Tibial artery (tissue), 4 donors: ENCODE measurements around the gene ULK2.
A peak's percentile ranks its signal among the peaks of the same experiment; 100 is the strongest.

Source experiments
- DNase-seq, 2 donors: peaks; one replicate each; pipeline ENCODE4 v3.0.0-alpha.2; 2019
- H3K27ac ChIP-seq, 2 donors: fragments of 200-600 bp; sonication (generic) in 1 of 2; 1 replicate in 1 of 2; 2 replicates in 1 of 2; pipeline ENCODE4 v1.5.1; 2018 to 2019; ENCODE audit warnings: mild to moderate bottlenecking in 1 of 2
- H3K27me3 ChIP-seq, 2 donors: fragments of 200-600 bp; sonication (generic) in 1 of 2; one replicate each; pipeline versions ENCODE4 v1.5.1 to v1.6.0; 2016 to 2019
- H3K36me3 ChIP-seq, 3 donors: fragments of 200-600 bp; sonication (generic) in 2 of 3; one replicate each; pipeline ENCODE4 v1.5.1; 2016 to 2019; ENCODE audit warnings: mild to moderate bottlenecking in 2 of 3
- H3K4me1 ChIP-seq, 4 donors: fragments of 200-600 bp; sonication (generic) in 2 of 4; 1 replicate in 3 of 4; 2 replicates in 1 of 4; pipeline ENCODE4 v1.5.1; 2016 to 2019
- H3K4me3 ChIP-seq, 2 donors: fragments of 200-600 bp; sonication (generic) in 1 of 2; 1 replicate in 1 of 2; 2 replicates in 1 of 2; pipeline ENCODE4 v1.5.1; 2018 to 2019; ENCODE audit warnings: mild to moderate bottlenecking in 2 of 2
- H3K9me3 ChIP-seq, 3 donors: fragments of 200-600 bp; sonication (generic) in 1 of 3; one replicate each; pipeline ENCODE4 v1.5.1; 2016 to 2019
- CTCF ChIP-seq, 2 experiments: fragments of 200-600 bp in 1 of 2; fragments of 450-650 bp in 1 of 2; IDR thresholded peaks; one replicate each; pipeline ENCODE4 v1.5.1; 2017 to 2019; ENCODE audit warnings: antibody characterized with exemption in 2 of 2, mild to moderate bottlenecking in 1 of 2, moderate library complexity in 1 of 2
- intact Hi-C: fragments of 100-400 bp; cut with DNase I; formaldehyde crosslinking; loops from one replicate; pipeline ENCODE4 v1.15.0; 2023; ENCODE audit warnings: low total_unique reads

ULK2 gene

GRCh38 chr17:19805006-19805405, 62.7 kb downstream of the ULK2 start:
- Histone ChIP-seq H3K4me3 (no peak overlapping the region), H3K27me3 (no peaks in the 10 kb centered on the region), H3K27ac (peak overlapping the region; percentile 29 to 56), H3K4me1 (peaks cover 0 to 14% (median 4%) of the 10 kb centered on the region in 4 donors), H3K36me3 (peaks cover 39 to 62% (median 40%) of the 10 kb centered on the region in 3 donors), H3K9me3 (no peaks in the 10 kb centered on the region)
- no peak for DNase-seq
- intact Hi-C loops = no loop called here
- TF ChIP-seq CTCF (IDR thresholded peaks at IDR 0.05) = no peak

GRCh38 chr17:19800571-19800970, 67.2 kb downstream of the ULK2 start:
- Histone ChIP-seq H3K9me3 (no peaks in the 10 kb centered on the region), H3K27me3 (no peaks in the 10 kb centered on the region), H3K4me3 (no peak overlapping the region), H3K4me1 (peaks cover 0 to 12% (median 3%) of the 10 kb centered on the region in 4 donors), H3K36me3 (peaks cover 54 to 68% (median 55%) of the 10 kb centered on the region in 3 donors), H3K27ac (no peak overlapping the region)
- intact Hi-C loops = no loop called here
- no peak for TF ChIP-seq CTCF (IDR thresholded peaks at IDR 0.05)
- DNase-seq = no peak

- no peak overlapping the region for H3K4me3 ChIP-seq
- H3K27me3 ChIP-seq = no peaks in the 10 kb centered on the region
- no peak overlapping the region for H3K27ac ChIP-seq
- H3K4me1 ChIP-seq = peaks cover 0 to 5% (median 0%) of the 10 kb centered on the region in 4 donors
- DNase-seq = no peak
- intact Hi-C loops = no loop called here
- no peak for TF ChIP-seq CTCF (IDR thresholded peaks at IDR 0.05)
- H3K9me3 ChIP-seq = no peaks in the 10 kb centered on the region
- peaks cover 61 to 76% (median 62%) of the 10 kb centered on the region in 3 donors for H3K36me3 ChIP-seq
These were observed 67.9 kb downstream of the ULK2 start for GRCh38 chr17:19799796-19800195.

GRCh38 chr17:19796457-19796856, 71.3 kb downstream of the ULK2 start:
- Histone ChIP-seq H3K27me3 (no peaks in the 10 kb centered on the region), H3K27ac (no peak overlapping the region), H3K4me1 (no peaks in the 10 kb centered on the region), H3K4me3 (no peak overlapping the region), H3K9me3 (no peaks in the 10 kb centered on the region), H3K36me3 (peaks cover 72 to 96% (median 80%) of the 10 kb centered on the region in 3 donors)
- DNase-seq = no peak
- intact Hi-C loops = no loop called here
- TF ChIP-seq CTCF (IDR thresholded peaks at IDR 0.05) = no peak

GRCh38 chr17:19791918-19792550, 75.7 kb downstream of the ULK2 start:
- Histone ChIP-seq H3K27ac (no peak overlapping the region), H3K4me3 (no peak overlapping the region), H3K27me3 (no peaks in the 10 kb centered on the region), H3K9me3 (no peaks in the 10 kb centered on the region), H3K4me1 (no peaks in the 10 kb centered on the region), H3K36me3 (peaks cover 63 to 95% (median 77%) of the 10 kb centered on the region in 3 donors)
- no peak for TF ChIP-seq CTCF (IDR thresholded peaks at IDR 0.05)
- no peak for DNase-seq
- intact Hi-C loops = no loop called here
